GM18507 (cell line): ENCODE results near the gene KIR3DL2.
"Not testable (repeated sequence)": the region's sequence is repeated elsewhere in the genome, so short reads cannot be mapped to it uniquely, and the experiment has no call there.

Experiments used
- DNase-seq: peaks from one replicate; pipeline ENCODE4 v3.0.0; 2011; ENCODE audit warnings: low read depth; ENCODE audit not compliant: insufficient read length; ENCODE audit errors: extremely low spot score
- FAIRE-seq: peaks from 2 replicates; lab custom pipeline; 2011; peaks lifted over from hg19 to GRCh38; lab: Jason Lieb, UNC

Gene KIR3DL2

DNA sequence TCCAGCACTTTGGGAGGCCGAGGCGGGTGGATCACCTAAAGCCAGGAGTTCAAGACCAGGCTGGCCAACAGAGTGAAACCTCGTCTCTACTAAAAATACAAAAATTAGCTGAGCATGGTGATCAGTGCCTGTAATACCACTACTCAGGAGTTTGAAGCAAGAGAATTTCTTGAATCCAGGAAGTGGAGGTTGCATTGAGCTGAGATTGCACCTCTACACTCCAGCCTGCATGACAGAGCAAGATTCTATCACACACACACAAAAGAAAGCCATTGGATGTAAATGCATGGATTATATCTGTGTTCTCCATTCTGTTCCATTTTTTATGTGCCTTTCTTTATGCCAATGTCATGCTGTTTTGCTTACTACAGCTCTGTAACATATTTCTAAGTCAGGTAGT is 8.2 kb downstream of the KIR3DL2 start:
- not testable (repeated sequence) for FAIRE-seq, DNase-seq

DNA sequence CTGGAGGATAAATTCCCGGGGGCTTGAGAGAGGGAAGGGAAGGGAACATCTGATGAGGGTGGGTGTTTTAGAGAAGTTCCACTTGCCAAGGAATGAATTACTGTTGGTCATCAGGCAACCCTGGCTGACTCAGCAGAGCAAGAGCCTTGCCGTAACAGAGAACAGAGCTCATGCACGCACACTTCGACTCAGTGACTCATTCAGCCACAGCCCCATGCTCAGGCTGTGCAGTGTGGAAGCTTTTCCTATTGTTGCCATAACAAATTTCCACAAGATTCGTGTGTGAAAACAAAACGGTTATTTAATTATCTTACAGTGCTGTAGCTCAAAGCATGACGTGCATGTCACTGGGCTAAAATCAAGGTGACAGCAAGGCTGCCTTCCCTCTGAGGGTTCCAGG is 9.2 kb downstream of the KIR3DL2 start:
- FAIRE-seq, result not testable (repeated sequence)

DNA sequence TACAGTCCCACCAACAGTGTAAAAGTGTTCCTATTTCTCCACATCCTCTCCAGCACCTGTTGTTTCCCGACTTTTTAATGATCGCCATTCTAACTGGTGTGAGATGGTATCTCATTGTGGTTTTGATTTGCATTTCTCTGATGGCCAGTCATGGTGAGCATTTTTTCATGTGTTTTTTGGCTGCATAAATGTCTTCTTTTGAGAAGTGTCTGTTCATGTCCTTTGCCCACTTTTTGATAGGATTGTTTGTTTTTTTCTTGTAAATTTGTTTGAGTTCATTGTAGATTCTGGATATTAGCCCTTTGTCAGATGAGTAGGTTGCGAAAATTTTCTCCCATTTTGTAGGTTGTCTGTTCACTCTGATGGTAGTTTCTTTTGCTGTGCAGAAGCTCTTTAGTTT is 13.2 kb downstream of the KIR3DL2 start:
- not testable (repeated sequence) for FAIRE-seq, DNase-seq

More for the DNA sequence above, 9.2 kb downstream of the KIR3DL2 start:
- not testable (repeated sequence) for DNase-seq

DNA sequence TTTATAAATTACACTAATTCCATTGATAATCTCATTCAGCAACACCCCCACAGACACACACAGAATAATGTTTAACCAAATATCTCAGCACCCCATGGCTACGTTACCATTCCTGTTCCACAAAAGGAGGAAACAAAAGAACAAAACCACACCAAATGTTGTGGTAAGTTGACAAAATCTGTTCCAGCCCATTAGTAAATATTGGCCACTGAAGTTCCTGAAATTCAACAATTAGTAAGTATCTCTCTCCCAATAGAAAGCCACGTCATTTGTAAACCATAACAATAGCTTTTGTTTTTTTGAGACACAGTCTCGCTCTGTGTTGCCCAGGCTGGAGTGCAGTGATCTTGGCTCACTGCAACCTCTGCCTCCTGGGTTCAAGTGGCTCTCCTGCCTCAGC is 21.5 kb downstream of the KIR3DL2 start:
- no peak for FAIRE-seq
- DNase-seq, result no peak

DNA sequence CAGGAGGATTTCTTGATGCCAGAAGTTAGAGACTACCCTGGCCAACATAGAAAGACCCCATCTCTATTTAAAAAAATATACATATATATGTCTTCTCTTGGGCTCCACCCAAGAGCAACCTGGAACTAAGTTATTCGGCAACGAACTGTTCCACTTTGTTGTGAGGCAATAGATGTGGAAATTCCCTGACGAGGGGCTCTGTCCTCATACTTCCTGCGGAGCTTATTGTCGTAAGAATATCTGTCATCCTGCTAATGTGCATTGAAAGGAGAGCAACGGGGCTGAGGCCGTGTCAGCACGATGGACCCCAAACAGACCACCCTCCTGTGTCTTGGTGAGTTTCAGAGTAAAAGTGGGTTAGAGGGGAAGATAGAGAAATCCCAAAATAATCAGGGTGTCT is 23.7 kb downstream of the KIR3DL2 start, which contains the start of gene FCAR:
FCAR (plus strand) TSS at position 246 of the 400 bp plus-strand sequence; CDS start at position 301, 55 bp downstream.
- FAIRE-seq, result no peak
- no peak for DNase-seq

DNA sequence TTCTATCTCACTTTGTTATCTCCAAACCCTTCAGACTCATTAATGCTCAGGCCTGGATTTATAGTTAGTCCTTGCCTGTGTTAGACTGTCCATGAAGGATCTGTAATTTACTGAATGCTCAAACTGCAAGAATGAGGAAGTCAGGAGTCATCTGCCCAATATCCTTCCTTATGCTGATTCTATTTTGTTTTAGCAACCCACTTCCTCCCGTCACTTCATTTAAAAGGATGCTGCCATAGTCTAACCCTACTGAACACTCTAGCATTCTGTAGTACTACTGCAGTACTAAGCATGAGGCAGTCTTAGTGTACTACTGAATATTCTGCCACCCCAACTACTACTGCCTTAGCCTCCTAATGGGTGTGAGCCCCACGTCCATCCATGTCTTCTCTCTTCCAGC is 25.3 kb downstream of the KIR3DL2 start:
- no peak for FAIRE-seq
- no peak for DNase-seq

DNA sequence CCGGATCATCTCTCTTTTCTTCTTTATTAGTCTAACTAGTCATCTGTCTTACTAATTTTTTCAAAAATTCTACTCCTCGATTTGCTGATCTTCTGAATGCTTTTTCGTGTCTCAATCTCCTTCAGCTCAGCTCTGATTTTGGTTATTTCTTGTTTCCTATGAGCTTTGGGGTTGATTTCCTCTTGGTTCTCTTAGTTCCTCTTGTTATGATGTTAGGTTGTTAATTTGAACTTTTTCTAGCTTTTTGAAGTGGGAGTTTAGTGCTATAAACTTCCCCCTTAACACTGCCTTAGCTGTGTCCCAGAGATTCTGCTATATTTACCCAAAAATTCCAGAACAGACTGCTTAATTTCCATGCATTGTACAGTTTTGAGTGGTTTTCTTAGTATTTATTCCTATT is 27.2 kb downstream of the KIR3DL2 start:
- DNase-seq, result no peak
- no peak for FAIRE-seq

DNA sequence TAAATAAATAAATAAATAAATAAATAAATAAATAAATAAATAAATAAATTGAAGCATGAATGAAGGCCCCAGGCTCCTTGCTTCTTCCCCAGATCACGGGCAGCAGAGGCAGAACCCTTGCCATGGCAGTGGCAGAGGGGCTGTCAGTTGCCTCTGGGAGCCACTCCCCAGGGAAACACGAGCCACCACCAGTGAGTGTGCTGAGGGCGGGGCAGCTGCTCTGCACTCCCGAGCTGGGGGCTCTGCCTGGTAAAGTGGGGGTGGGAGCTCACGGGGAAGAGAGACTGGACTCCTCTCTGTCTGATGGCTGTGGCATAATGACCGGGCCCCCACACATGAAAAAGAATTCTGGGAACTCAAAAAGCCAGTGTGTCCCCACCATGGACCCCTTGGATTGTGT is 31.6 kb downstream of the KIR3DL2 start:
- DNase-seq, result no peak
- no peak for FAIRE-seq

DNA sequence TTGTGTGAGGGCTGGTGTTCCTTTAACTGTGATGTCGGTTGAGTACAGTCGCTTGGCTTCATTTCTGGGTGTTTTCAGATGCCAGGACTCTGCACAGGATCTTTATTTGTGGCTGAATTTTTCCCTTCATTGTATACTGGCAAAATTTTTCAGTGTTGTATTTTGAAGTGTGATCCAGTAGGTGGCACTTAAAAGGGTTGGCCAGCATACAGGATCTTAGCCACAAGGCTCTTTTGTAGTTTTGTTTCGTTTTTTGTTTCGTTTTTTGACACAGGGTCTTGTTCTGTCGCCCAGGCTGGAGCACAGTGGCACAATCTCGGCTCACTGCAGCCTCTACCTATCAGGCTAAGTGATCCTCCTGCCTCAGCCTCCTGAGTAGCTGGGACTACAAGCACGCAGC is 32.5 kb downstream of the KIR3DL2 start:
- peak; percentile 15 for DNase-seq
- peak; percentile 85 for FAIRE-seq

DNA sequence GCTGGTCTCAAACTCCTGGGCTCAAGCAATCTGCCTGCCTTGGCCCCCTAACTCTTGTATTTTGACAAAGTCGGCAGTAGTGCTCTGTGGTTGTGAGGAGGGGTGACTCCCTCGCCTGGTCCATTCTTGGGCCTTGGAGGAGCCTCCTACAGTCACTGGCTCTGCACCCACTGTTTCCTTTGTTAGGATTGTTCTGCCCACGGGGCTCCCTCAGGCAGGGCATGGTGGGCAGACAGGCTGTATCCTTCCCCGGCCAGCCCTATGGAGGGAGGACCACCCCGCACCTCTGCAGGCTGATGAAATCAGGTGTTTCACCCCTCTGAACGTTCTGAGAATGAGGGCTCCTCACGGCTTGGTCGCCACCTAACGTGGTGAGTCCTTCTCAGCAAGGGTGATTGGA is 33.0 kb downstream of the KIR3DL2 start:
- FAIRE-seq (no peak), DNase-seq (no peak)

DNA sequence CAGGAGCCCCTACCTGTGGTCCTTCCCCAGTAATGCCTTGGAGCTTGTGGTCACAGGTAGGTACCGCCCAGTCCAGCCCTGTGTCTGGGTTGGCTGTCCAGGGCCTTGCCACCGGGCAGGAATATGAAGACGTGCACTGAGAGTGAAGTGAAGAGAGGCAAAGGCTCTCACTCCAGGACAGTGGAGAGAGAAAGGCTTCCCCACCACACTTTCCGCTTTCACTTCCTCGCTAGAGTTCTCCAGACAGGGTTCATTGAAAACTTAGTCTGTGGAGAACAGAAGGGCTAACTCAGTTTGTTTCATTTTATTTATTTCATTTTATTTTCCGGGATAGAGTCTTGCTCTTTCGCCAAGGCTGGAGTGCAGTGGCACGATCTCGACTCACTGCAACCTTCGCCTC is 38.0 kb downstream of the KIR3DL2 start:
- DNase-seq, result no peak
- no peak for FAIRE-seq

DNA sequence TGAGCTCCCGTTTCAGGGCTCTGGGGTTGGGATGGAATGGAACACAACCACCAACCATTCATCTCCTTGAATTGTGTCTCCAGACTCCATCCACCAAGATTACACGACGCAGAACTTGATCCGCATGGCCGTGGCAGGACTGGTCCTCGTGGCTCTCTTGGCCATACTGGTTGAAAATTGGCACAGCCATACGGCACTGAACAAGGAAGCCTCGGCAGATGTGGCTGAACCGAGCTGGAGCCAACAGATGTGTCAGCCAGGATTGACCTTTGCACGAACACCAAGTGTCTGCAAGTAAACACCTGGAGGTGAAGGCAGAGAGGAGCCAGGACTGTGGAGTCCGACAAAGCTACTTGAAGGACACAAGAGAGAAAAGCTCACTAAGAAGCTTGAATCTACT is 39.3 kb downstream of the KIR3DL2 start:
- FAIRE-seq (no peak), DNase-seq (no peak)

DNA sequence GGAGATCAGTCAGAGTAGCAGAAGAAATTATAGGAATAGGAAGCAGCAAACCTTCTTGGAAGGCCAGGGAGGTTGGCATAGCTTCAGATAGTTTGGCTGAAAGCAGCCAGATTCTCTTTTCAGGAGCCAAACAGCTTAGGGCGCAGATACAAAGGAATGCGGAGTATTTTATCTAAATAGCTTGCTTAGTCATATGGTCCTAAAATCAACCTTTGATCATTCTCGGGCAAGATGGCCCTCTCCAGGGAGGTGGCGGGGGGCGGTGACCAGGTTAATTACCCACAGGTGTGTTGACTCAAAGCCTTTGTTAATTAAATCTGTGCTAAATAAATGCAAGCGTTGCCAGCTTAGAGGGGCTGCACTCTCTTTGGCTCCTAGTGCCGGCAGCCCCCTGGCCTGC is 43.2 kb downstream of the KIR3DL2 start:
- DNase-seq (no peak), FAIRE-seq (no peak)

DNA sequence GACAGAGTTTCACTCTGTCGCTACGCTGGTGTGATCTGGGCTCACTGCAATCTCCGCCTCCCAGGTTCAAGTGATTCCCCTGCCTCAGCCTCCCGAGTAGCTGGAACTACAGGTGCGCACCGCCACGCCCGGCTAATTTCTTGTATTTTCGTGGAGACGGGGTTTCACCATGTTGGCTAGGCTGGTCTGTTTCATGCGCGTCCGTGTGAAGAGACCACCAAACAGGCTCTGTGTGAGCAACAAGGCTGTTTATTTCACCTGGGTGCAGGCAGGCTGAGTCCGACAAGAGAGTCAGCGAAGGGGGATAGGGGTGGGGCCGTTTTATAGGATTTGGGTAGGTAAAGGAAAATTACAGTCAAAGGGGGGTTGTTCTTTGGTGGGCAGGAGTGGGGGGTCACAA is 43.9 kb downstream of the KIR3DL2 start:
- FAIRE-seq, DNase-seq: not testable (repeated sequence)

DNA sequence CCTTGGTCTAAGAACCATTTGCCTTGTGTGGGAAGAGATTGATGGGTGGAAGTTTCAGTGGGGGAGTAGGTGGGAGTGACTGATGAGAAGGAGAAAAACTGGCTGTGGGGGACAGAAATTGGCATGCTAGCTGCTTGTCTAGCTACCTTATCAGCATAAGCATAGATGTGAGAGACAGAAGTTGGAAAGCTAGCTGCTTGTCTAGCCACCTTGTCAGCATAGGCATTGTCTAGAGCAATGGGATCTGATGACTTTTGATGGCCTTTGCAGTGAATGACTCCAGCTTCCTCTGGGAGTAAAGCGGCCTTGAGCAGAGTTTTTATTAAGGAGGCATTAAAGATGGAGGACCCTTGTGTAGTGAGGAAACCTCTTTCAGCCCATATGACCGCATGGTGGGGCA is 45.8 kb downstream of the KIR3DL2 start:
- DNase-seq (no peak), FAIRE-seq (no peak)

DNA sequence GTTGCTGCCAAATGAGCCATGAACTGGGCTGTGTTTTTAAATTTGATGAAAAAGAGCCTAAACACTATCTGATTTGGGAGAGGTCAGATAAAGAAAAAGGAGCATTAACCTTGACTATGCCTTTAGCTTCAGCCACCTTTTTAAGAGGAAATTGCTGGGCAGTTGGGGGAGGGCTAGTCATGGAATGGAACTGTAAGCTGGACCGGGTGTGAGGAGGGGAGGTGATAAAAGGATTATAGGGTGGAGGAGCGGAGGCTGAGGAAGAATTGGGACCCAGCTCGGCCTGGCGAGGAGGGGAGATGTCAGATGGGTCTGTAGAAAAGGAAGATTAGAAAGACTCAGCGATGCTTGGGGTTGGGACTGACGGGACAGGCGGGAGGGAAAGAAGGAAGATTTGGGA is 48.4 kb downstream of the KIR3DL2 start:
- not testable (repeated sequence) for DNase-seq, FAIRE-seq

DNA sequence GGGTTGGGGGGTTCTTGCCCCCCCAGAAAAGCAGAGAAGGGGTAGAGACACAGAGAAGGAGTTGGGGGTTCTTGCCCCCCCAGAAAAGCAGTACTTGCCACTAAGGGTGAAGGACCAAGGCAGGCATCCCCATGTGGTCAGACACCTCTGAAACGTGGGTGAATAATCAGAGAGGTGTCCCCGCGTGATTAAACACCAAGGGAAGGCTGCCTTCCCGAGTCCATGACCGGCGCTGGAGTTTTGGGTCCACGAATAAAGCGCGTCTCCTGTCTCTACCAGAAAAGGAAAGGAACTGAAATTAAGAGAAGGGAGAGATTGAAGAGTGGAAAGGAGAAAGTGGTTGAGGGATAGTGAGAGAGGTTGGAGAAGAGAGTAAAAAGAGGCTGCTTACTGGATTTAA is 49.4 kb downstream of the KIR3DL2 start:
- not testable (repeated sequence) for FAIRE-seq

DNA sequence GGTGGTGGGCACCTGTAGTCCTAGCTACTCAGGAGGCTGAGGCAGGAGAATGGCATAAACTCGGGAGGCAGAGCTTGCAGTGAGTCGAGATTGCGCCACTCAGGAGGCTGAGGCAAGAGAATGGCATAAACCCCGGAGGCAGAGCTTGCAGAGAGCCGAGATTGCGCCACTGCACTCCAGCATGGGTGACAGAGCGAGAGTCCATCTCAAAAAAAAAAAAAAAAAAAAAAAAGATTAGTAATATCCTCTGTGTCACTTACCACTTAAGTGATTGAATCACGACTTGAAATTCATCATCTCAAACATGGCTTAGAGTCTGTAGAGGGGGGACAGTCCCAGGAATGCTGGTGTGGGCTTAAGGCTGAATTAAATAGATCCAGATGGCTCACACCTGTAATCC is 50.9 kb downstream of the KIR3DL2 start:
- DNase-seq, FAIRE-seq: not testable (repeated sequence)

More for the DNA sequence above, 49.4 kb downstream of the KIR3DL2 start:
- DNase-seq, result not testable (repeated sequence)

DNA sequence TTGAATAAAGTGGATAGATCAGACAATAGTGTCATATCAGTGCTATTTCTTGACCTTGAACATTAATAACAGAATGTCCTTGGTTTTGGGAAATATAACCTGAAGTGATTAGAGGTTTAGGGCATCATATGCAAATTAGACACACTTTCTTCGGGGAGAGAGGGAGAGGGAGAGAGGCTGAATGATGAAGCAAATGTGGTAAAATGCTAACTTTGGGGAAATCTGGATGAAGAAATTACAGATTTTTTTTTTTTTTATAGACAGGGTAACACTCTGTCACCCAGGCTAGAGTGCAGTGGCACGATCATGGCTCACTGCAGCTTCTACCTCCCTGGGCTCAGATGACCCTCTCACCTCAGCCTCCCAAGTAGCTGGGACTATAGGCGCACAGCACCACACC is 51.8 kb downstream of the KIR3DL2 start:
- no peak for FAIRE-seq
- no peak for DNase-seq

DNA sequence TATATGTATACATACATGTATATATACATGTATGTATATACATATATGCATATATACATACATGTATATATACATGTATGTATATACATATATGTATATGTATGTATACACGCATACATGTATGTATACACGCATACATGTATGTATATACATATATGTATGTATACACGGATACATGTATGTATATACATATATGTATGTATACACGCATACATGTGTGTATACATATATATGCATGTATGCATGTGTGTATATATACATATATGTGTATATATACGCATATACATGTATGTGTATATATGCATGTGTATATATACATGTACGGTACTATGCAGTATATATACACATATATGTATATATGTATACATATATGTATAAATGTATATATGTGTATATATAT is 53.1 kb downstream of the KIR3DL2 start:
- DNase-seq (no peak), FAIRE-seq (no peak)

DNA sequence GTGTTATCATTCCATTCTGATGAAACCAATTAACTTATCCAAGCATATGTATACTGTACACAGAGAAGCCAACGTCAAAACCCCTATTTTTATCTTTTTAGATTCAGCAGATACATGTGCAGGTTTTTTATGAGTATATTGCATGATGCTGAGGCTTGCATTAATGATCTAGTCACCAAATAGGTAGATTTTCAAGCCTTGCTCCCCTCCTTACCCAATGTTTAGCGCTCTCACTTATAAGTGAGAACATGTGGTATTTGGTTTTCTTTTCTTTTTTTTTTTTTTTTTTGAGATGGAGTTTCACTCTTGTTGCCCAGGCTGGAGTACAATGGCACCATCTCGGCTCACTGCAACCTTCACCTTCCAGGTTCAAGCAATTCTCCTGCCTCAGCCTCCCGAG is 54.0 kb downstream of the KIR3DL2 start:
- not testable (repeated sequence) for DNase-seq, FAIRE-seq

DNA sequence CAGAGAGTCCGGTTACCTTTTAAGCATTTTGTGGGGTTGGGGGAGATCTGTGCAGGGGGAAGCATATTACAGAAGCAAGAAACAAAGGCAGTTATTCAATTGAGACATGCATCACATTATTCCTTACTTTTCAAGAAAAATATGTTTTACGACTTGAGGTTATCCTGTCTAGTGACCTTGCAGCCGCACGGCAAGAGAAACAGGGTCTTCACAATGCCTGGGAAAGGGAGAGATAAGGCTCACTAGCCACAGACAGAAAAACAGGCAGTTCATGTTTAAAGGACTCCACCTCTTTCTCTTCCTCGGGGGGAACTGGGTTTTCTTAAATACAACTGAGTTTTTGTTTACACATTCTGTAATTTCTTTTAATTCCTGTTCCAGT is 55.2 kb downstream of the KIR3DL2 start:
- DNase-seq, result no peak
- FAIRE-seq, result no peak
